Sigmoid colon (tissue), 4 donors: ENCODE results near the gene TMPRSS12.

Experiments
- EP300 ChIP-seq, 4 donors: sonication (generic); formaldehyde crosslinking; IDR thresholded peaks; one replicate each; pipeline ENCODE4 v1.6.1; 2017; ENCODE audit warnings: antibody characterized with exemption in 4 of 4
- TF ChIP-seq, protein P1 (sequence below), 4 experiments: fragments of 450-650 bp in 3 of 4; fragments of 200-600 bp in 1 of 4; IDR thresholded peaks; one replicate each; pipeline ENCODE4 v1.5.1; 2016 to 2019; ENCODE audit warnings: antibody characterized with exemption in 4 of 4, mild to moderate bottlenecking in 3 of 4, moderate library complexity in 2 of 4

DNA sequence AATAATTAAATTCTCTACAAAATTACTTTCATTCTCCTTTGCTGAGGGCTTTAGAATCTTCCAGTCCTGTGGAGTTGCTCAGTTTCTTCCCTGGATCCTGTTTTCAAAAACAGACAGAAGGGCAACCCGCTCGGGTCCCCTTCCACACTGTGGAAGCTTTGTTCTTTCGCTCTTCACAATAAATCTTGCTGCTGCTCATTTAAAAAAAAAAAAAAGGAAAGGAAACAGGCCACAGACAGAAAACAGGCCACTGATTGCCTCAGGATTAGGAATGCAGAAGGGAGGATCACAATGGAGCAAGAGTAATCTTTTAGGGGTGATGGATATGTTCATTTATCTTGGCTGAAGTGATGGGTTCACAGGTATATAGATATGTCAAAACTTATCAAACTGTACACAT, 80.1 kb downstream of the TMPRSS12 start:
- peak in 3 of 4 donors; percentile 11 to 91 (median 57) for TF ChIP-seq EP300 (IDR thresholded peaks at IDR 0.05)
- TF ChIP-seq, protein P1, sequence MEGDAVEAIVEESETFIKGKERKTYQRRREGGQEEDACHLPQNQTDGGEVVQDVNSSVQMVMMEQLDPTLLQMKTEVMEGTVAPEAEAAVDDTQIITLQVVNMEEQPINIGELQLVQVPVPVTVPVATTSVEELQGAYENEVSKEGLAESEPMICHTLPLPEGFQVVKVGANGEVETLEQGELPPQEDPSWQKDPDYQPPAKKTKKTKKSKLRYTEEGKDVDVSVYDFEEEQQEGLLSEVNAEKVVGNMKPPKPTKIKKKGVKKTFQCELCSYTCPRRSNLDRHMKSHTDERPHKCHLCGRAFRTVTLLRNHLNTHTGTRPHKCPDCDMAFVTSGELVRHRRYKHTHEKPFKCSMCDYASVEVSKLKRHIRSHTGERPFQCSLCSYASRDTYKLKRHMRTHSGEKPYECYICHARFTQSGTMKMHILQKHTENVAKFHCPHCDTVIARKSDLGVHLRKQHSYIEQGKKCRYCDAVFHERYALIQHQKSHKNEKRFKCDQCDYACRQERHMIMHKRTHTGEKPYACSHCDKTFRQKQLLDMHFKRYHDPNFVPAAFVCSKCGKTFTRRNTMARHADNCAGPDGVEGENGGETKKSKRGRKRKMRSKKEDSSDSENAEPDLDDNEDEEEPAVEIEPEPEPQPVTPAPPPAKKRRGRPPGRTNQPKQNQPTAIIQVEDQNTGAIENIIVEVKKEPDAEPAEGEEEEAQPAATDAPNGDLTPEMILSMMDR (IDR thresholded peaks at IDR 0.05), result no peak
